Measurements from ENCODE around the gene PLCL1.
"Not testable (repeated sequence)": the region's sequence is repeated elsewhere in the genome, so short reads cannot be mapped to it uniquely, and the experiment has no call there.

GRCh38 chr2:198029576-198029975 lies 225.2 kb downstream of the PLCL1 start:
- TF ChIP-seq CTCF (IDR thresholded peaks at IDR 0.05); CBFB (CRISPR knock-in tag; IDR thresholded peaks at IDR 0.05; ENCODE audit: low read depth); ZNF263 (CRISPR knock-in tag; IDR thresholded peaks at IDR 0.05; ENCODE audit: low read depth); NR2C2 (CRISPR knock-in tag; IDR thresholded peaks at IDR 0.05): not testable (repeated sequence)

Data from WTC11 (cell line).